ENCODE results near the gene FEM1B.

FEM1B gene

GRCh38 chr15:68326711-68327354 lies 49.3 kb downstream of the FEM1B start:
- no peak overlapping the region for H3K9ac ChIP-seq (ENCODE audit: low read depth, low read length)
- H3K9me3 ChIP-seq (ENCODE audit: control insufficient read depth, insufficient read depth, low read length): no peaks in the 10 kb centered on the region
- peaks cover 24% of the 10 kb centered on the region for H3K4me1 ChIP-seq (ENCODE audit: insufficient read depth, low read length)
- H3K36me3 ChIP-seq (ENCODE audit: insufficient read depth, low read length): no peaks in the 10 kb centered on the region

GRCh38 chr15:68328443-68328842 lies 50.9 kb downstream of the FEM1B start:
- no peak overlapping the region for H3K9ac ChIP-seq (ENCODE audit: low read depth, low read length)
- H3K36me3 ChIP-seq (ENCODE audit: insufficient read depth, low read length): no peaks in the 10 kb centered on the region
- no peaks in the 10 kb centered on the region for H3K9me3 ChIP-seq (ENCODE audit: control insufficient read depth, insufficient read depth, low read length)
- peaks cover 24% of the 10 kb centered on the region for H3K4me1 ChIP-seq (ENCODE audit: insufficient read depth, low read length)

- H3K4me1 ChIP-seq (ENCODE audit: insufficient read depth, low read length): peaks cover 24% of the 10 kb centered on the region
- H3K9ac ChIP-seq (ENCODE audit: low read depth, low read length): no peak overlapping the region
- H3K36me3 ChIP-seq (ENCODE audit: insufficient read depth, low read length): no peaks in the 10 kb centered on the region
- H3K9me3 ChIP-seq (ENCODE audit: control insufficient read depth, insufficient read depth, low read length): no peaks in the 10 kb centered on the region
Observed at GRCh38 chr15:68328964-68329363, 51.4 kb downstream of the FEM1B start.

GRCh38 chr15:68330416-68330815 lies 52.9 kb downstream of the FEM1B start:
- H3K4me1 ChIP-seq (ENCODE audit: insufficient read depth, low read length): peaks cover 24% of the 10 kb centered on the region
- no peaks in the 10 kb centered on the region for H3K36me3 ChIP-seq (ENCODE audit: insufficient read depth, low read length)
- no peak overlapping the region for H3K9ac ChIP-seq (ENCODE audit: low read depth, low read length)
- H3K9me3 ChIP-seq (ENCODE audit: control insufficient read depth, insufficient read depth, low read length): no peaks in the 10 kb centered on the region

- Histone ChIP-seq H3K4me1 (ENCODE audit: insufficient read depth, low read length) (peaks cover 24% of the 10 kb centered on the region), H3K36me3 (ENCODE audit: insufficient read depth, low read length) (no peaks in the 10 kb centered on the region), H3K9me3 (ENCODE audit: control insufficient read depth, insufficient read depth, low read length) (no peaks in the 10 kb centered on the region), H3K9ac (ENCODE audit: low read depth, low read length) (no peak overlapping the region)
Observed at GRCh38 chr15:68330901-68331300, 53.4 kb downstream of the FEM1B start.

- Histone ChIP-seq H3K36me3 (ENCODE audit: insufficient read depth, low read length) (no peaks in the 10 kb centered on the region), H3K9me3 (ENCODE audit: control insufficient read depth, insufficient read depth, low read length) (no peaks in the 10 kb centered on the region), H3K9ac (ENCODE audit: low read depth, low read length) (no peak overlapping the region), H3K4me1 (ENCODE audit: insufficient read depth, low read length) (peaks cover 18% of the 10 kb centered on the region)
Observed at GRCh38 chr15:68332266-68332665, 54.7 kb downstream of the FEM1B start.

- H3K9ac ChIP-seq (ENCODE audit: low read depth, low read length): no peak overlapping the region
Observed at GRCh38 chr15:68333775-68334470, 56.4 kb downstream of the FEM1B start.

GRCh38 chr15:68334661-68335124 lies 57.1 kb downstream of the FEM1B start:
- H3K9me3 ChIP-seq (ENCODE audit: control insufficient read depth, insufficient read depth, low read length): no peaks in the 10 kb centered on the region
- H3K4me1 ChIP-seq (ENCODE audit: insufficient read depth, low read length): peaks cover 17% of the 10 kb centered on the region
- H3K9ac ChIP-seq (ENCODE audit: low read depth, low read length): no peak overlapping the region
- H3K36me3 ChIP-seq (ENCODE audit: insufficient read depth, low read length): no peaks in the 10 kb centered on the region

More at GRCh38 chr15:68333775-68334470, 56.4 kb downstream of the FEM1B start:
- Histone ChIP-seq H3K4me1 (ENCODE audit: insufficient read depth, low read length) (peaks cover 17% of the 10 kb centered on the region), H3K36me3 (ENCODE audit: insufficient read depth, low read length) (no peaks in the 10 kb centered on the region), H3K9me3 (ENCODE audit: control insufficient read depth, insufficient read depth, low read length) (no peaks in the 10 kb centered on the region)

- no peaks in the 10 kb centered on the region for H3K36me3 ChIP-seq (ENCODE audit: insufficient read depth, low read length)
- peaks cover 12% of the 10 kb centered on the region for H3K4me1 ChIP-seq (ENCODE audit: insufficient read depth, low read length)
- no peaks in the 10 kb centered on the region for H3K9me3 ChIP-seq (ENCODE audit: control insufficient read depth, insufficient read depth, low read length)
- H3K9ac ChIP-seq (ENCODE audit: low read depth, low read length): no peak overlapping the region
Observed at GRCh38 chr15:68335251-68335650, 57.7 kb downstream of the FEM1B start.

- Histone ChIP-seq H3K4me1 (ENCODE audit: insufficient read depth, low read length) (peaks cover 8% of the 10 kb centered on the region), H3K36me3 (ENCODE audit: insufficient read depth, low read length) (no peaks in the 10 kb centered on the region), H3K9me3 (ENCODE audit: control insufficient read depth, insufficient read depth, low read length) (no peaks in the 10 kb centered on the region), H3K9ac (ENCODE audit: low read depth, low read length) (no peak overlapping the region)
Observed at GRCh38 chr15:68335655-68336054, 58.1 kb downstream of the FEM1B start.

- H3K36me3 ChIP-seq (ENCODE audit: insufficient read depth, low read length): no peaks in the 10 kb centered on the region
- no peak overlapping the region for H3K9ac ChIP-seq (ENCODE audit: low read depth, low read length)
- H3K4me1 ChIP-seq (ENCODE audit: insufficient read depth, low read length): no peaks in the 10 kb centered on the region
- H3K9me3 ChIP-seq (ENCODE audit: control insufficient read depth, insufficient read depth, low read length): no peaks in the 10 kb centered on the region
Observed at GRCh38 chr15:68336516-68336915, 59.0 kb downstream of the FEM1B start.

GRCh38 chr15:68337826-68338225 lies 60.3 kb downstream of the FEM1B start:
- no peaks in the 10 kb centered on the region for H3K4me1 ChIP-seq (ENCODE audit: insufficient read depth, low read length)
- H3K9me3 ChIP-seq (ENCODE audit: control insufficient read depth, insufficient read depth, low read length): no peaks in the 10 kb centered on the region
- H3K36me3 ChIP-seq (ENCODE audit: insufficient read depth, low read length): no peaks in the 10 kb centered on the region; the same call in 1 of the 2 replicates
- H3K9ac ChIP-seq (ENCODE audit: low read depth, low read length): no peak overlapping the region

GRCh38 chr15:68339481-68339880 lies 61.9 kb downstream of the FEM1B start:
- Histone ChIP-seq H3K4me1 (ENCODE audit: insufficient read depth, low read length) (no peaks in the 10 kb centered on the region), H3K36me3 (ENCODE audit: insufficient read depth, low read length) (no peaks in the 10 kb centered on the region; the same call in 1 of the 2 replicates), H3K9ac (ENCODE audit: low read depth, low read length) (no peak overlapping the region), H3K9me3 (ENCODE audit: control insufficient read depth, insufficient read depth, low read length) (no peaks in the 10 kb centered on the region)

- Histone ChIP-seq H3K36me3 (ENCODE audit: insufficient read depth, low read length) (no peaks in the 10 kb centered on the region; the same call in 1 of the 2 replicates), H3K9me3 (ENCODE audit: control insufficient read depth, insufficient read depth, low read length) (no peaks in the 10 kb centered on the region), H3K4me1 (ENCODE audit: insufficient read depth, low read length) (no peaks in the 10 kb centered on the region; the same call in 1 of the 2 replicates)
Observed at GRCh38 chr15:68340726-68341671, 63.5 kb downstream of the FEM1B start.

More at GRCh38 chr15:68340726-68341671, 63.5 kb downstream of the FEM1B start:
- H3K9ac ChIP-seq (ENCODE audit: low read depth, low read length): no peak overlapping the region

Data from ES-I3 (cell line).